ENCODE data around the gene ZNF789. TPM values are rescaled to one million over a fixed set of nuclear protein-coding genes. Genes with fewer than 3 reads are reported as not detected.

ZNF789 gene
- total RNA-seq, 1 experiment from 2014 or later: 15.1 TPM

DNA sequence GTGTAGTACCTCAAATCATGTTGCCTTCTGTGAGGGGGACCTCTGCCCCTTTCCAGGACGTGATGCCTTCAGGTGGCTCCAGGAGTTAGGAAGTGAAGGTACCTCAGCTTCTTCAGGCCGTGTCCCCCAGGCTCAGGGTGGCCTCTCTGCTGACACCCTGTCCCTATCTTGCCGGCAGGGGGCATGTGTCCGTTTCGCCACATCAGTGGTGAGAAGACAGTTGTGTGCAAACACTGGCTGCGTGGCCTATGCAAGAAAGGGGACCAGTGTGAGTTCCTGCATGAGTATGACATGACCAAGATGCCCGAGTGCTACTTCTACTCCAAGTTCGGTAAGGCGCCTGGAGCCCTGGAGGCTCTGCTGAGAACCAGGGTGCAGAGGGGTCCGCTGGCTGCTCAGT, 24.7 kb upstream of the ZNF789 start:
- H3K23me2 ChIP-seq (ENCODE audit: insufficient read length, low read depth, low read length, poor library complexity, severe bottlenecking): no peaks in the 10 kb centered on the region
- H3K4me3 Mint-ChIP-seq: no peak overlapping the region
- no peak overlapping the region for H2BK12ac ChIP-seq (ENCODE audit: insufficient read length, low read depth, low read length)
- no peak overlapping the region for H2BK5ac ChIP-seq (ENCODE audit: insufficient read length, low read length)
- no peak overlapping the region for H2BK120ac ChIP-seq (ENCODE audit: low read depth, low read length, poor library complexity, severe bottlenecking)
- H3K4ac ChIP-seq (ENCODE audit: low read depth, low read length): no peak overlapping the region
- H3K56ac ChIP-seq (ENCODE audit: insufficient read length, low read depth, low read length): no peak overlapping the region
- no peak overlapping the region for H2BK20ac ChIP-seq (ENCODE audit: low read depth, low read length, poor library complexity, severe bottlenecking)
- no peak overlapping the region for H3T11ph ChIP-seq (ENCODE audit: low read length)
- no peaks in the 10 kb centered on the region for H3K4me1 Mint-ChIP-seq
- no peak overlapping the region for H4K5ac ChIP-seq (ENCODE audit: insufficient read length, low read depth, low read length)
- H3K23ac ChIP-seq (ENCODE audit: insufficient read length, low read depth, low read length): no peak overlapping the region
- no peaks in the 10 kb centered on the region for H3K79me1 ChIP-seq (ENCODE audit: insufficient read depth, low read depth, low read length, poor library complexity, severe bottlenecking)
- H3K79me2 ChIP-seq (ENCODE audit: insufficient read depth, low read length): no peaks in the 10 kb centered on the region
- no peak overlapping the region for H2AFZ ChIP-seq (ENCODE audit: low read length)
- no peak overlapping the region for H4K8ac ChIP-seq (replicated peaks; ENCODE audit: insufficient read length, low read depth, low read length)
- no peaks in the 10 kb centered on the region for H3K27me3 ChIP-seq (ENCODE audit: insufficient read depth, low read length)
- no peaks in the 10 kb centered on the region for H4K20me1 ChIP-seq (ENCODE audit: control insufficient read depth, insufficient read depth, insufficient read length)
- no peak overlapping the region for H3K27ac ChIP-seq (ENCODE audit: insufficient read length, low read depth, low read length)
- H4K91ac ChIP-seq (ENCODE audit: insufficient read length, low read depth, low read length): no peak overlapping the region
- WGBS (ENCODE audit: extremely low coverage, insufficient read length, low lambda C conversion rate): no CpG with 5 or more reads among the region's 10 CpGs
- no peak overlapping the region for H3K9ac ChIP-seq (ENCODE audit: extremely low read depth, insufficient read length, low read length)
- TF ChIP-seq CTCF (conservative IDR thresholded peaks at IDR 0.05): peak; percentile 29; the same call in 2 of the 3 replicates
- H3K4me2 ChIP-seq (ENCODE audit: insufficient read depth, insufficient read length, low read length): no peak overlapping the region
- H3K18ac ChIP-seq (ENCODE audit: insufficient read length, low read depth, low read length): no peak overlapping the region
- H3K27me3 Mint-ChIP-seq (ENCODE audit: low read depth): no peaks in the 10 kb centered on the region
- H3K4me1 ChIP-seq (ENCODE audit: insufficient read depth, low read length): no peaks in the 10 kb centered on the region
- no peak for DNase-seq
- H3K14ac ChIP-seq (ENCODE audit: insufficient read depth, low read length): no peak overlapping the region
- no peaks in the 10 kb centered on the region for H3K9me3 ChIP-seq (ENCODE audit: control insufficient read depth, low read depth, low read length)
- H2AK5ac ChIP-seq (ENCODE audit: insufficient read length, low read length): no peak overlapping the region
- no peak overlapping the region for H2BK15ac ChIP-seq (ENCODE audit: low read depth, low read length)
- H3K9me3 Mint-ChIP-seq: no peaks in the 10 kb centered on the region
- H3K36me3 Mint-ChIP-seq (ENCODE audit: insufficient read depth in 1 of 3, low read depth in 3 of 3): peaks cover 46 to 88% (median 86%) of the 10 kb centered on the region in 3 experiments; a peak in 6 of 7 replicates
- H3K27ac Mint-ChIP-seq: 0 out of 7 replicates have a peak overlapping the region, but pooled peaks of 1 of the 3 experiments have one; percentile 65

Measured in H9 (cell line).